HuH-7 (cell line): ENCODE results near the gene ILKAP.

Experiments used
- DNase-seq: peaks from one replicate; pipeline ENCODE4 v3.0.0; 2011; ENCODE audit warnings: low spot score

ILKAP gene

DNA sequence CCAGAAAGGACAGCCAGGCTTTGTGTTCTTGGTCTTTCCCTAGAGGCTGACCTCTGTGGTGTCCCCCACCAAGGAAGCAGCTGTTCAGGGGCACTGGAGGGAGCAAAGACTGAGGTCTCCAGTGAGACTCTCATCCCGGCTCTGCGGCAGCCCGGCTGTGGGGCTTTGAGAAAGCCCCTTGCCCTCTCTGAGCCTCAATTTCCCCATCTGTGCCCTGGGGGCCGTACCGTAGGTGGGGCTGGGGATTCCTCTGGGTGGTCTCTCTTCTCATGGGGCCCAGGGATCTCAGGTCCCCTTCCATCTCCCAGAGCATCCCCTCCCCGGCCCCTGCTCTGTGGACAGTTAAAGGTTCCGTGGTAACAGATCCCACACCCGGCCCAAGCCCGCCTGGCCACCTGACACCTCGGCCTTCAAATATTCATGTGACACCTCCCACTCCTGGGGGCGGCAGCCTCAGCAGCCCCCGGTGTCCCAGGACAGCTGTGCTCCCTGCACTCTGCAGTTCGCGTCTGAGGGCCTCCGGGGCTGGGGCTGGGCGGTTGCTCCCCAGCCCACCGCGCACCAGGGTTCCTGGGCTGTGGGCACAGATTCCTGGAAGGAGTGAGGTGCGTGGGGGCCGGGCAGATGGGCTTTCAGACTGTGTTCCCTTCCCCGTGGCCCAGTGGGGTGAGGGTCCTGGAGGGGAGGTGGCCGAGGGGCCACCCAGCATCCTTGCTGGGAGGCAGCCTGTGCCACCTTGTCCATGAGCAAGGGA lies 80.1 kb downstream of the ILKAP start:
- DNase-seq = no peak

DNA sequence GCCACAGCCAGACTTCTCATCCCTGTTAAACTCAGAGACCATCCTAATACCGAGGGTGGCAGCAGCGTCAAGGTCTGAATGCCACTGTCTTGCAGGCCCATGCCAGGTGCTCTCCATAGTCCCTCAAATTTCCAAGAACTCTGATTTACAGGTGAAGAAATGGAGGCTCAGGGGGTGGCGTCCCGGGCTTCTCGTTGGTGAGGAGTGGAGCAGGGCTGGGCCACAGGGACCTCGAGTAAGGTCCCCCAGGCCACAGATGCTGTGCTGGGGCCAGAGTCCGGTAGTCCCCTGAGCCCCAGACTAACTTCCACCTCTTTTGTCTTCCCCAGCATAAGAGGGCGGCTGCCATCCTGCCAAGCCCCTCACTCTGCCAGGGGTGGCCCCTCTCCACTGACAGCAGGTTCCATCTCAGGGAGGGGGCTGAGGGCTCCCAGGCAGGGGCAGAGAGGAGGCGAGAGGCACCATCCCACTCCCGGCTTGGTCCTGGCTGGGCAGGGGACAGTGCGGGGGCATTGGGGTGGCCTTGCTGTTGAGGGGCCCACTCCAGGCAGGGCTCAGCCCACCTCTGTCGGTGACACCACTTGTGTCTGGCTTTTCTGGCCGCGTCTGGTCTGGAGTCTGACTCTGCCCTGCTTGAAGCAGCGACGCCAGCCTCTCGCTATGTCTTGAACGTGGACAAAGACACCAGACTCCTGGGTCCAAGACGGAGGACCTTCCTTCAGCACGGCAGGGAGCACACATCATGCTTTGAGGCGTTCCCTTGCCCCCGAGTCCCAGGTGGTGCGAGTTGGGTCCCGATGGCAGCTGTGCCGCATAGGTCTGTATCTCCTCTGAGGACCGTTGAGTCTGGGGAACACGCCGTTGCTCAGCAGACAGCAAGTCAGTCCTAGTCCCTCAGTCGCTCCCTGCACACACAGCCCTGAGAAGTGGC lies 80.9 kb downstream of the ILKAP start:
- no peak for DNase-seq

DNA sequence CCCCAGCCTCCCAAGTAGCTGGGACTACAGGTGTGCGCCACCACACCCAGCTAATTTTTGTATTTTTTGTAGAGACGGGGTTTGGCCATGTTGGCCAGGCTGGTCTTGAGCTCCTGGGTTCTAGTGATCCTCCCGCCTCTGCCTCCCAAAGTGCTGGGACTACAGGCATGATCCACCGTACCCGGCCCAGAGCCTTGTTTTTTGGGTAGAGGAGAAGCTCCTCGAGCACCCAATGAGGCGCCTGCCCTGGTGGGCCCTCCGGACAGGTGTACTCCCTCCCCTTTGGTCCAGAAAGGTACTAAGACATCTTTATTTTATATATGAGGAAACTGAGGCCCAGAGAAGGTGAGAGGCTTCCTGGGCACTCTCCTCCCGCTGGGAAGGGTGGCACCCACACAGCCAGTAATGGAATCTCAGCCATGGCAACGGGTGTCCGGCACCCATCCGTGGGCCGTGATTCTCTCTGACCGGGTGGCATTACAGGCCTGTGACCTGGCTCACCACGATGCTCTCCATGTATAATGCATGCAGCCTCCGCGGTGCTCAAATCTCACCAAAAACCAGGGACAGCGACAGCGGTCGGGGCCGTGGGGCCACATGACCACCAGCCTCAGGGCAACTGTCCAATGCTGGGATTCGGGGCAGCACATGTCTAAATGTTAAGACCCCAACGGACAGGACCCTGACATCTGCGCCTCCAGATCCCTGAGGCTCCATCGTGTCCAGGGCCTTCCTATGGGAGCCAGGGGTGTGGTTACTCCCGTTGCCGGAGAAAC lies 81.8 kb downstream of the ILKAP start:
- DNase-seq = no peak

DNA sequence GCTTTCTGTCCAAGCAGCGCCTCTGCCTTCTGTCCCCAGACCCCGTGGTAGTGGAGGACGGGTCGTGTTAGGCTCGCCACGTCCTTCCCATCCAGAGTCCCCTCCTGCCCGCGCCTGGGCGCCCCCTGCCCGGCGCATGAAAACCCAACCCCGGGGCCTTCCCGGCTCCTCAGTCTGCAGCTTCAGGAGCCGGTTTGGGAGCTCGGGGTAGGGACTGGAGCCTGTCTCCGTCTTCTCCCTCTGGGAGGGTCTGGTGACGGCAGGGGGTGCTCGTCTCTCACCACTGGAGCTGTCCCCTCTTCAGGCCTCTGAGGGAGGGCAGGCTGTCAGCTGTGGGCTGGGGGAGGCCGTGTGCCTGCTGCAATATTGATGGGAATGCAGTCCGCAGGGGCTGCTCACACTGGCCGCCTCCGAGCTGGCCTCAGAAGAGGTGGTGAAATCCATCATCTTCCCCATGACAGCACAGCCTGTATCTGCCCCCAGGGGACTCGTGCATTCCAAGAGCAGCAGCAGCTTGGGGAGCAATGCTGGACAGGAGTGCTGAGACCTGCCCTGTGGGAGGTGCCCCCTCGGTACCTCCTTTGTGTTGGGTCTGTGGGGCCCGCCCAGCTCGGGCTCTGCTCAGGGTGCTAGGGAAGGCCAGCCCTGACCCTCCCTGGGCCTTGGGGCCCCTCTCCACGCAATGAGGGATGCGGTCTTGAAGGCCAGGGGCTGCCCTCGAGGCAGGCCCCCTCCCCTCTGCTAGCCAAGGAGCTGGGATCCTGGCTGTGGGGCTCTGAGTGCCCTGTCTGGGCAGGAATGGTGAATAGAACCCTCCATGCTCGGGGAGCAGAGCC lies 82.8 kb downstream of the ILKAP start:
- peak; percentile 74 for DNase-seq
